ENCODE results near the gene OR5T1. TPM values are rescaled to one million over a fixed set of nuclear protein-coding genes. Genes with fewer than 3 reads are reported as not detected.

The OR5T1 gene
- total RNA-seq, 4 donors from 2014 or later = not detected

DNA sequence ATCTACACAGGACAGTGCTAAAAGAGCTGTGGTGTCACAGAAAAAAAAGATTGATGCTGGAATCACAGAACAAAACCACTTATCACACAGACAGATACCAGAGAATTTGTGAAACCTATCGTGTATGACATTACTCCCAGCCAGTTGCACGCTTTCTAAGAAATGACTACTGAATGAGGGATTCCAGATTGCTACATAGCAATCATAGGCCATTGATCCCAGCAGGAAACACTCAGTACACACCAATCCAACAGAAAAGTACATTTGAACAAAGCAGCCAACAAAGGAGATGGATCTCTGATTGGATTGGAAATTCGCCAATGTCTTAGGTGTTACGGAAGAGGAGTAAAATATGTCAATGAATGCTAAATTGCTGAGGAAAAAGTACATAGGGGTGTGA, 22.9 kb downstream of the OR5T1 start:
- no peak for DNase-seq
- no peaks in the 10 kb centered on the region for H3K9me3 ChIP-seq
- no peak for ATAC-seq
- no peaks in the 10 kb centered on the region for H3K36me3 ChIP-seq
- intact Hi-C loops (cut with DNase I; ENCODE audit: low total_unique reads) = no loop called here
- H3K27me3 ChIP-seq = no peaks in the 10 kb centered on the region
- in situ Hi-C loops (cut with MboI; ENCODE audit: low sequenced_read_pairs in 4 of 4) = no loop called here
- TF ChIP-seq, protein P1, sequence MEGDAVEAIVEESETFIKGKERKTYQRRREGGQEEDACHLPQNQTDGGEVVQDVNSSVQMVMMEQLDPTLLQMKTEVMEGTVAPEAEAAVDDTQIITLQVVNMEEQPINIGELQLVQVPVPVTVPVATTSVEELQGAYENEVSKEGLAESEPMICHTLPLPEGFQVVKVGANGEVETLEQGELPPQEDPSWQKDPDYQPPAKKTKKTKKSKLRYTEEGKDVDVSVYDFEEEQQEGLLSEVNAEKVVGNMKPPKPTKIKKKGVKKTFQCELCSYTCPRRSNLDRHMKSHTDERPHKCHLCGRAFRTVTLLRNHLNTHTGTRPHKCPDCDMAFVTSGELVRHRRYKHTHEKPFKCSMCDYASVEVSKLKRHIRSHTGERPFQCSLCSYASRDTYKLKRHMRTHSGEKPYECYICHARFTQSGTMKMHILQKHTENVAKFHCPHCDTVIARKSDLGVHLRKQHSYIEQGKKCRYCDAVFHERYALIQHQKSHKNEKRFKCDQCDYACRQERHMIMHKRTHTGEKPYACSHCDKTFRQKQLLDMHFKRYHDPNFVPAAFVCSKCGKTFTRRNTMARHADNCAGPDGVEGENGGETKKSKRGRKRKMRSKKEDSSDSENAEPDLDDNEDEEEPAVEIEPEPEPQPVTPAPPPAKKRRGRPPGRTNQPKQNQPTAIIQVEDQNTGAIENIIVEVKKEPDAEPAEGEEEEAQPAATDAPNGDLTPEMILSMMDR (IDR thresholded peaks at IDR 0.05 in 4 of 5, conservative IDR thresholded peaks at IDR 0.05 in 1 of 5) = no peak
- TF ChIP-seq POLR2A (IDR thresholded peaks at IDR 0.05) = no peak
- no peak overlapping the region for H3K4me3 ChIP-seq
- H3K4me1 ChIP-seq = no peaks in the 10 kb centered on the region
- no peak overlapping the region for H3K27ac ChIP-seq

DNA sequence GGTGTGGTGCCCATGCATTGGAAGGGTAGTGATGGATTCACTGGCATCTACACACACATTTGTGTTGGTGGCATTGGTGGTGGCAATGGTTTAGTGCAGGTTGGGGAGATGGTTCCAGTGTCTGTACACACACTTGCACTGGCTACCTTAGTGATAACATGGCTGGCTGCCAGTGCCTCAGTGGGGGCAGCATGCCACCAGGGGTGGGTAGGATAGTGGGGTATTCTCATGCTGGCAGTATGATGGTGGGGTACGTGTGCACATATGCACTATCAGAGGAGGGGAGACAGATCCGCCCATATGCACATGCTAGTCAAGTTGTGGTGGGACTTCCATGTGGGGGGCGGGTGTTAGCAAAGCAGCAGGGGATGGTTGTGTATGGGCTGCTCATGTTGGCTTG, 33.9 kb downstream of the OR5T1 start:
- no peaks in the 10 kb centered on the region for H3K4me1 ChIP-seq

GRCh38 chr11:56314844-56315243, 40.9 kb downstream of the OR5T1 start, which contains the start of gene OR8K3:
TSS of gene OR8K3 (plus strand) at chr11:56315144. CDS start at chr11:56318307, 3,163 bp downstream.
- in situ Hi-C loops (cut with MboI; ENCODE audit: low sequenced_read_pairs in 4 of 4) = no loop called here
- TF ChIP-seq, protein P1 (IDR thresholded peaks at IDR 0.05 in 4 of 5, conservative IDR thresholded peaks at IDR 0.05 in 1 of 5) = no peak
- no peak for TF ChIP-seq POLR2A (IDR thresholded peaks at IDR 0.05)

More for the DNA sequence above, 33.9 kb downstream of the OR5T1 start:
- no peaks in the 10 kb centered on the region for H3K9me3 ChIP-seq
- intact Hi-C loops (cut with DNase I; ENCODE audit: low total_unique reads) (no loop called here), in situ Hi-C loops (cut with MboI; ENCODE audit: low sequenced_read_pairs in 4 of 4) (no loop called here)
- H3K27me3 ChIP-seq = no peaks in the 10 kb centered on the region
- no peaks in the 10 kb centered on the region for H3K36me3 ChIP-seq
- TF ChIP-seq POLR2A (IDR thresholded peaks at IDR 0.05) = no peak
- TF ChIP-seq, protein P1 (IDR thresholded peaks at IDR 0.05 in 4 of 5, conservative IDR thresholded peaks at IDR 0.05 in 1 of 5) = no peak
- H3K27ac ChIP-seq = no peak overlapping the region
- no peak overlapping the region for H3K4me3 ChIP-seq
- ATAC-seq (no peak), DNase-seq (no peak)

More at GRCh38 chr11:56314844-56315243, 40.9 kb downstream of the OR5T1 start, which contains the start of gene OR8K3:
- no peak for DNase-seq
- Histone ChIP-seq H3K27me3 (no peaks in the 10 kb centered on the region), H3K9me3 (no peaks in the 10 kb centered on the region), H3K27ac (no peak within 1 kb of the TSS), H3K4me3 (no peak within 1 kb of the TSS), H3K4me1 (no peaks in the 10 kb centered on the region), H3K36me3 (no peaks in the 10 kb centered on the region)
- intact Hi-C loops (cut with DNase I; ENCODE audit: low total_unique reads) = no loop called here
- ATAC-seq = no peak

Other genes starting within 250 kb of the OR5T1 start
- not detected for gene OR5AS1, start 246.5 kb upstream of the OR5T1 start, total RNA-seq
- gene OR8I2, start 180.8 kb upstream of the OR5T1 start, total RNA-seq = not detected
- not detected for gene OR8H2, start 170.5 kb upstream of the OR5T1 start, total RNA-seq
- not detected for gene OR8H3, start 151.8 kb upstream of the OR5T1 start, total RNA-seq
- not detected for gene OR8J3, start 134.0 kb upstream of the OR5T1 start, total RNA-seq
- not detected for gene OR8K5, start 113.8 kb upstream of the OR5T1 start, total RNA-seq
- not detected for gene OR5J2, start 97.5 kb upstream of the OR5T1 start, total RNA-seq
- not detected for gene OR5T2, start 39.9 kb upstream of the OR5T1 start, total RNA-seq
- not detected for gene OR5T3, start 21.9 kb upstream of the OR5T1 start, total RNA-seq
- gene OR8H1, start 18.1 kb downstream of the OR5T1 start, total RNA-seq = not detected
- not detected for gene OR8K3, start 41.0 kb downstream of the OR5T1 start, total RNA-seq
- not detected for gene OR8K1, start 71.9 kb downstream of the OR5T1 start, total RNA-seq
- gene OR8J1, start 80.1 kb downstream of the OR5T1 start, total RNA-seq = not detected
- not detected for gene OR8U1, start 101.5 kb downstream of the OR5T1 start, total RNA-seq
- gene OR5AL1, start 138.5 kb downstream of the OR5T1 start, total RNA-seq = not detected
- not detected for gene OR5M3, start 199.2 kb downstream of the OR5T1 start, total RNA-seq
- not detected for gene OR5M8, start 217.2 kb downstream of the OR5T1 start, total RNA-seq